Breast epithelium (tissue), 4 donors: Measurements from ENCODE around the gene RO60. TPM values are rescaled to one million over a fixed set of nuclear protein-coding genes. Genes with fewer than 3 reads are reported as not detected.
"Not testable (repeated sequence)": the region's sequence is repeated elsewhere in the genome, so short reads cannot be mapped to it uniquely, and the experiment has no call there.

ENCODE experiments used
- DNase-seq, 2 donors: peaks; one replicate each; pipeline ENCODE4 v3.0.0-alpha.2; 2019; ENCODE audit warnings: low spot score in 2 of 2
- H3K27ac ChIP-seq, 2 donors: fragments of 200-600 bp; sonication (generic) in 1 of 2; one replicate each; pipeline ENCODE4 v1.5.1; 2016 to 2019; ENCODE audit warnings: mild to moderate bottlenecking in 1 of 2
- H3K27me3 ChIP-seq, 2 donors: fragments of 200-600 bp; sonication (generic) in 1 of 2; one replicate each; pipeline versions ENCODE4 v1.5.1 to v1.6.0; 2017 to 2019; ENCODE audit warnings: control low read depth in 1 of 2, mild to moderate bottlenecking in 1 of 2
- H3K36me3 ChIP-seq: fragments of 200-600 bp; one replicate; pipeline ENCODE4 v1.5.1; 2019
- H3K4me1 ChIP-seq, 2 donors: fragments of 200-600 bp; sonication (generic); one replicate each; pipeline ENCODE4 v1.5.1; 2016 to 2019; ENCODE audit warnings: control low read depth in 1 of 2
- H3K4me3 ChIP-seq, 3 donors: fragments of 200-600 bp; sonication (generic); 1 replicate in 2 of 3; 2 replicates in 1 of 3; pipeline ENCODE4 v1.5.1; 2016 to 2019; ENCODE audit warnings: mild to moderate bottlenecking in 3 of 3, moderate library complexity in 2 of 3
- H3K9me3 ChIP-seq, 2 donors: fragments of 200-600 bp; sonication (generic) in 1 of 2; one replicate each; pipeline ENCODE4 v1.5.1; 2016 to 2019; ENCODE audit warnings: control low read depth in 1 of 2
- POLR2A ChIP-seq: fragments of 450-650 bp; IDR thresholded peaks from one replicate; pipeline ENCODE4 v1.6.1; 2016; ENCODE audit warnings: antibody characterized with exemption, mild to moderate bottlenecking, moderate library complexity
- POLR2AphosphoS5 ChIP-seq, 3 donors: sonication (generic); formaldehyde crosslinking; IDR thresholded peaks; one replicate each; pipeline ENCODE4 v1.6.1; 2017; ENCODE audit warnings: antibody characterized with exemption in 3 of 3
- intact Hi-C: fragments of 100-400 bp; cut with DNase I; formaldehyde crosslinking; loops from one replicate; pipeline ENCODE4 v1.15.1; 2023; ENCODE audit warnings: low total_unique reads
- total RNA-seq, 3 donors: library from RNA; depleted of rRNA; stranded (reverse); fragments of >200 nt; gene quantifications; one replicate each; pipeline ENCODE4 v1.1.0, GENCODE V29; 2016
- TF ChIP-seq, protein P1 (sequence below), 3 donors: fragments of 450-650 bp; IDR thresholded peaks; one replicate each; pipeline ENCODE4 v1.5.1; 2016 to 2017; ENCODE audit warnings: antibody characterized with exemption in 3 of 3, mild to moderate bottlenecking in 3 of 3, moderate library complexity in 3 of 3

RO60 gene
- total RNA-seq, 3 donors from 2014 or later: 91.4 to 116 (median 95.1) TPM

DNA sequence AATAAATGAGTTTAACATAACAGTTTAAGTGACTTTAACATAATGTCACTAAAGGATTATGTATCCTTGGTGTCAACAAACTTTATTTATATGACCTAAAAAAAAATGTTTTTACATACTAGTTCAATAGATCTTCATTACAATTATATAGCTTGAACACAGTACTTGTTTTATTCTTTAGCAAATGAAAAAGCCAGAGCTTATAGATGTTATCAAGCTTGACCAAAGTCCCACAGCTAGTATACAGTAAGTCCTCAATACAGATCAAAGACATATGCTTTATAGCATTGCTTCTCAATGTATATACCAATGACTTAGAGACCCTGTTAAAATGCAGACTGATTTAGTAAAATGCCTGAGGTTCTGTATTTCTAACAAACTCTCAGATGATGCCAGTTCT, 42.6 kb upstream of the RO60 start:
- H3K9me3 ChIP-seq: no peaks in the 10 kb centered on the region
- DNase-seq: no peak
- H3K36me3 ChIP-seq: no peaks in the 10 kb centered on the region
- intact Hi-C loops: no loop called here
- TF ChIP-seq POLR2A (no peak), POLR2AphosphoS5 (IDR thresholded peaks at IDR 0.05) (no peak)
- no peak overlapping the region for H3K4me3 ChIP-seq
- no peaks in the 10 kb centered on the region for H3K4me1 ChIP-seq
- H3K27ac ChIP-seq: no peak overlapping the region
- H3K27me3 ChIP-seq: no peaks in the 10 kb centered on the region

DNA sequence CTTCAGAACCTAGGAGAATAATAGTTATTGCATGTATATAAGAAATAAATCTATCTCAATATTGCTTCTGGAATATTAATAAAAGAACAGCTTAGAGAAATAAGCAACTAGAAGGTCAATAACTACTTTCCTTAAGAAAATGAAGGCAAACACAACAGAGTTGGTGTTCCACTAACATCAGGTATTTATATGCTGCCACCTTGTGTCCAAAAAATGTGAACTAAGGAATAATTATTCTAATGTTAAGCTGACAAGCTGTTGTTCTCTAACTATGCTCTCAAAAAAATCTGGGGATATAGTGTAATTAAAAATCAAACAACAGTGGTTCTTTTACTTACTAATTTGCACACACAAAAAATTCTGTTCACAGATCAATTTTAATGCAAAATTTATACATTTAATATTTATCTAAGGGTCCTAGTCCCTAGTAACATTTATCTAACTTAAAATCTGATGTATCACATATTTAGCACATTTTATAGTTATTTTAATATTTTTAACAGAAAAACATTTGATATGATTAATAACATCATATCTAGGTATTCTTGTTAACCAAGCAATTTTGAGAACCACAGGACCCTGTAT, 39.9 kb upstream of the RO60 start:
- intact Hi-C loops: no loop called here
- no peaks in the 10 kb centered on the region for H3K9me3 ChIP-seq
- H3K27ac ChIP-seq: no peak overlapping the region
- TF ChIP-seq, protein P1, sequence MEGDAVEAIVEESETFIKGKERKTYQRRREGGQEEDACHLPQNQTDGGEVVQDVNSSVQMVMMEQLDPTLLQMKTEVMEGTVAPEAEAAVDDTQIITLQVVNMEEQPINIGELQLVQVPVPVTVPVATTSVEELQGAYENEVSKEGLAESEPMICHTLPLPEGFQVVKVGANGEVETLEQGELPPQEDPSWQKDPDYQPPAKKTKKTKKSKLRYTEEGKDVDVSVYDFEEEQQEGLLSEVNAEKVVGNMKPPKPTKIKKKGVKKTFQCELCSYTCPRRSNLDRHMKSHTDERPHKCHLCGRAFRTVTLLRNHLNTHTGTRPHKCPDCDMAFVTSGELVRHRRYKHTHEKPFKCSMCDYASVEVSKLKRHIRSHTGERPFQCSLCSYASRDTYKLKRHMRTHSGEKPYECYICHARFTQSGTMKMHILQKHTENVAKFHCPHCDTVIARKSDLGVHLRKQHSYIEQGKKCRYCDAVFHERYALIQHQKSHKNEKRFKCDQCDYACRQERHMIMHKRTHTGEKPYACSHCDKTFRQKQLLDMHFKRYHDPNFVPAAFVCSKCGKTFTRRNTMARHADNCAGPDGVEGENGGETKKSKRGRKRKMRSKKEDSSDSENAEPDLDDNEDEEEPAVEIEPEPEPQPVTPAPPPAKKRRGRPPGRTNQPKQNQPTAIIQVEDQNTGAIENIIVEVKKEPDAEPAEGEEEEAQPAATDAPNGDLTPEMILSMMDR (IDR thresholded peaks at IDR 0.05): peak in 2 of 3 donors; percentile 44
- TF ChIP-seq POLR2A: no peak
- TF ChIP-seq POLR2AphosphoS5 (IDR thresholded peaks at IDR 0.05): no peak
- H3K4me3 ChIP-seq: no peak overlapping the region
- H3K4me1 ChIP-seq: no peaks in the 10 kb centered on the region
- H3K27me3 ChIP-seq: no peaks in the 10 kb centered on the region
- no peaks in the 10 kb centered on the region for H3K36me3 ChIP-seq
- DNase-seq: no peak

DNA sequence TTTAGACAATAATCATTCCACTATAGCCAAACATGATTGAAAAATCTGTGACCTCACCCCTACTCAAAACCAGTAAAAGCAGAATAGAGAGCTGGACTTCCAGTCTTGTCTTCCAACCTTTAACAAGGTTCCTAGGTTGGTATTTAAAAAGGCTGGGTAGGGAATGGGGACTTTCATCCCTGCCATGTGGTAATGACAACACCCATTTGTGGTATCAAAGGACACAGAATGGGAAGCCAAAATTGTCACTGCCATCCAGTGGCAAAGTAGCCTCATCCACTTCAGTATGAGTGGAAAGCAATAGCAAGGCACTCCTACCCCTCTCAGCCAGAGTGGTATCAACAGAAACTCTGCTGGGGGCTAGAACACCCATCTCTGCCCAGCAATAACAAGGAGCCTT, 34.2 kb upstream of the RO60 start:
- H3K27me3 ChIP-seq: no peaks in the 10 kb centered on the region
- DNase-seq: no peak
- no peak overlapping the region for H3K4me3 ChIP-seq
- H3K9me3 ChIP-seq: no peaks in the 10 kb centered on the region
- H3K4me1 ChIP-seq: no peaks in the 10 kb centered on the region
- TF ChIP-seq, protein P1 (IDR thresholded peaks at IDR 0.05): no peak
- TF ChIP-seq POLR2A: no peak
- no peak for TF ChIP-seq POLR2AphosphoS5 (IDR thresholded peaks at IDR 0.05)
- no peak overlapping the region for H3K27ac ChIP-seq
- intact Hi-C loops: no loop called here
- H3K36me3 ChIP-seq: no peaks in the 10 kb centered on the region

GRCh38 chr1:193030280-193030679, 29.1 kb upstream of the RO60 start:
- no peak overlapping the region for H3K27ac ChIP-seq
- TF ChIP-seq POLR2AphosphoS5 (IDR thresholded peaks at IDR 0.05) (no peak), POLR2A (no peak)
- TF ChIP-seq, protein P1 (IDR thresholded peaks at IDR 0.05): no peak
- intact Hi-C loops: no loop called here

GRCh38 chr1:193031431-193031830, 28.0 kb upstream of the RO60 start:
- DNase-seq: no peak
- H3K4me1 ChIP-seq: no peaks in the 10 kb centered on the region
- no peaks in the 10 kb centered on the region for H3K36me3 ChIP-seq
- intact Hi-C loops: no loop called here
- H3K27ac ChIP-seq: no peak overlapping the region
- no peak overlapping the region for H3K4me3 ChIP-seq
- no peaks in the 10 kb centered on the region for H3K9me3 ChIP-seq
- no peaks in the 10 kb centered on the region for H3K27me3 ChIP-seq
- TF ChIP-seq POLR2AphosphoS5 (IDR thresholded peaks at IDR 0.05) (no peak), POLR2A (no peak)
- TF ChIP-seq, protein P1 (IDR thresholded peaks at IDR 0.05): no peak

More at GRCh38 chr1:193030280-193030679, 29.1 kb upstream of the RO60 start:
- Histone ChIP-seq H3K27me3 (no peaks in the 10 kb centered on the region), H3K4me1 (no peaks in the 10 kb centered on the region), H3K9me3 (no peaks in the 10 kb centered on the region), H3K36me3 (no peaks in the 10 kb centered on the region), H3K4me3 (no peak overlapping the region)
- DNase-seq: no peak

DNA sequence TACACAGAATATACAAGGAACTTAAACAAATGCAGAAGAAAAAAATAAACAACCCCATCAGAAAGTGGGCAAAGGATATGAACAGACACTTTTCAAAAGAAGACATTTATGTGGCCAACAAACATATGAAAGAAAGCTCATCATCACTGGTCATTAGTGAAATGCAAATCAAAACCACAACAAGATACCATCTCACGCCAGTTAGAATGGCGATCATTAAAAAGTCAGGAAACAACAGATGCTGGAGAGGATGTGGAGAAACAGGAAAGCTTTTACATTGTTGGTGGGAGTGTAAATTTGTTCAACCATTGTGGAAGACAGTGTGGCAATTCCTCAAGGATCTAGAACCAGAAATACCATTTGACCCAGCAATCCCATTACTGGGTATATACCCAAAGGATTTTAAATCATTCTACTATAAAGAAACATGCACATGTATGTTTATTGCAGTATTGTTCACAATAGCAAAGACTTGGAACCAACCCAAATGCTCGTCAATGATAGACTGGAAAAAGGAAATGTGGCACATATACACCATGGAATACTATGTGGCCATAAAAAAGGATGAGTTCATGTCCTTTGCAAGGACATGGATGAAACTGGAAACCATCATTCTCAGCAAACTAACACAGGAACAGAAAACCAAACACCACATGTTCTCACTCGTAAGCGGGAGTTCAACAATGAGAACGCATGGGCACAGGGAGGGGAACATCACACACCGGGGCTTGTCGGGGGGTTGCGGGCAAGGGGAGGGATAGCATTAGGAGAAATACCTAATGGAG, 26.6 kb upstream of the RO60 start:
- H3K27me3 ChIP-seq, H3K27ac ChIP-seq, H3K4me1 ChIP-seq, H3K36me3 ChIP-seq, H3K4me3 ChIP-seq, H3K9me3 ChIP-seq, intact Hi-C loops, DNase-seq: not testable (repeated sequence)
